HCEC 1CT (cell line): ENCODE data around the gene TEX101.
"Not testable (repeated sequence)": the region's sequence is repeated elsewhere in the genome, so short reads cannot be mapped to it uniquely, and the experiment has no call there.

Source experiments
- DNase-seq: peaks from one replicate; pipeline ENCODE4 v3.0.0-alpha.2; 2017

Gene TEX101, protein sequence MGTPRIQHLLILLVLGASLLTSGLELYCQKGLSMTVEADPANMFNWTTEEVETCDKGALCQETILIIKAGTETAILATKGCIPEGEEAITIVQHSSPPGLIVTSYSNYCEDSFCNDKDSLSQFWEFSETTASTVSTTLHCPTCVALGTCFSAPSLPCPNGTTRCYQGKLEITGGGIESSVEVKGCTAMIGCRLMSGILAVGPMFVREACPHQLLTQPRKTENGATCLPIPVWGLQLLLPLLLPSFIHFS

DNA sequence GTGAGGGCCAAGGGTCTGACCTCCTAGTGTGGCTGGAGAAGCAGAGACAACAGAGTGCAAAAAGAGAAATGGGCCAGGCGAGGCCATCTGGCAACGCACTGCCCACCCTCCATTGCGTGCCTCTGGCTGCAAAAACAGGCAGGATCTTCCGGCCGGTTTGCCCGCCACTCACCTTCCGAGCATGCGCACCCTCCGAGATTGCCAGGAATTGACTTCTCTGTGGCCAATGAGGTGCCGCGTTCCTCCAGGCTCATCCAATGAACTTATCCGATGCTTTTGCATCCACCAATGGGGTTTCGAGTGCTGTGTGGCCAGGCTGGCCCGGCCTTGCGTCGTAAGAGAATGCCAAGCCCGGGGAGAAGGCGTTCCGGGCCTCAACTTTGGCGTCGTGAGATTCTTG is at the start of gene TEX101:
Gene TEX101 (plus strand): TSS at position 337 of the 400 bp plus-strand sequence. CDS start 1,030 bp downstream, outside the sequence.
- no peak for DNase-seq

DNA sequence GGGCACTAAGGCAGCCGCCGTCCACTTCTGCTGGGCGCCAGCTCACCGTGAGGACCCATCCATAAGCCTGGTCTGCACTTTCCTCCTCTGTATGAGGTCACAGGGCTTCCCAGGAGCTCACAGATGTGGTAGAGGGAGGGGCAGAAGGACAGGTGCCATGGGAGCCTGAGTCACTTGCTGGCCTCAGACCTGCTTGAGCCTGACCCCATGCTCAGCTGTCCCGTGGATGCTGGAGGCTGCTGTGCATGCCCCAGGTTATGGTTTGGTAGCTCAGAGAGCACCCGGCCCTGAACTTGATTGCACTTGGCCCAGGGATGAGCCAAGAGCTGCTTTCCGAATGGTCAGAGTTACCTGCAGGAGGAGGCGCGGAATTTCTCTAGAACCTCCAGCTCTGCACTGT is 49.0 kb upstream of the TEX101 start:
- DNase-seq, result not testable (repeated sequence)

DNA sequence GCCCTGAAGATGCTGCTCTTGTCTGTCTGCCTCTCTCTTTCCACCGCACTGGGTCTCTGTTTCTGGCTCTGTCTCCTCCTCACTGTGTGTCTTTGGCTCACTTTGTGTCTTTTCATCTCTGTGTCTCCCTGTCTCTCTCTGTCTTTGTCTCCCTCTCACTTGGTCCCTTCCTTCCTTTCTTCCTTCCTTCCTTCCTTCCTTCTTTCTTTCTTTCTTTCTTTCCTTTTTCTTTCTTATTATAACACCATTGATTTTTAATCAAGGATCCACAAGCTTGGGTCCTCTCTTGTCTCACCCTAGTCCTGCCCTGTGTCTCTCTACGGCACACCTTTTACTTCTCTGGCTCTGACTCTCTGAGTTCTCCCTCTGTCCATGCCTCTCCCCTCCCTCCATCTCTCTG is 46.9 kb upstream of the TEX101 start:
- no peak for DNase-seq

DNA sequence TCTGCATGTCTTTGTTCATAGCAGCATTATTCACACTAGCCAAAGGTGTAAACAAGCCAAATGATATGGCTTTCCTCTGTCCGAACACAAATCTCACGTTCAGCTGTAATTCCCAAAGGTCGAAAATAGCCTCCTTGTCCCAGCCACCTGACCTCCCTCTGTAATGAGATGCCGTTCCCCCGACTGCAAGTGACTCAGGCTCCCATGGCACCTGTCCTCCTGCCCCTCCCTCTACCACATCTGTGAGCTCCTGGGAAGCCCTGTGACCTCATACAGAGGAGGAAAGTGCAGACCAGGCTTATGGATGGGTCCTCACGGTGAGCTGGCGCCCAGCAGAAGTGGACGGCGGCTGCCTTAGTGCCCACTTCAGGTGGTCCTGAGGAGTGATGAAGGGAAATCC is 45.8 kb upstream of the TEX101 start:
- not testable (repeated sequence) for DNase-seq

DNA sequence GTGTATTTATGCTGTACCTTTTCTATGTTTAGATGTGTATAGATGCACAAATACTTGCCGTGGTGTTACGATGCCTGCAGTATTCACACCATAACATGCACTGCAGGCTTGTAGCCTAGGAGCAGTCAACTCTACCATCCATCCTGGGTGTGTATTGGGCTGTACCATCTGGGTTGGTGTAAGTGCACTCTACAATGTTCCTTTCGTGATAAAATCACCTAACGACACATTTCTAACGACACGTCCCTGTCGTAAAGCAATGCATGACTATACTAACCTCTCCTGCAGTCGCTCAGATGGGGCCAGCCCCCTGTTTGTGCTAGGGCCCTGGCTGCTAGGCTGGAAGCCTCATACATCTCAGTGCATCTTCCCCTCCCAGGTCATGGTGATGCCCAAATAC is 42.8 kb upstream of the TEX101 start:
- DNase-seq, result no peak

DNA sequence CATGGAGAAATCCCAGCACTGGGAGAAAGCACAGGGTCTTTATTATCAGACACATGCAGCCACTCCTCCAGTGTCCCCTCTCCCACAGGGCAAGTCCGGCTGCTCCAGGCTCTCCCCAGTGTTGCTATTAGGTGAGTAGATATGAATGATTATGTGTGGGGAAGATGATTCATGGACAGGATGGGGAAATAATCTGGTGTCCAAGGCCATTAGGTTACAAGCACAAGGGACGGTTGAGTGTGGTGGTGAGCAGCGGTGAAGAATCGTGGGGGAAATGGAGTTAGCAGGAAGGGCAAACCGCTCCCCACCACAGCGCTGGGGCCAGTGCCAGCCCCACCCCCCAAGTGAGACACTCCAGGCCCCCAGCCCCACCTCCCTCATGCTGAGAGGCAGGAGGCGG is 42.2 kb upstream of the TEX101 start:
- peak; percentile 33 for DNase-seq

DNA sequence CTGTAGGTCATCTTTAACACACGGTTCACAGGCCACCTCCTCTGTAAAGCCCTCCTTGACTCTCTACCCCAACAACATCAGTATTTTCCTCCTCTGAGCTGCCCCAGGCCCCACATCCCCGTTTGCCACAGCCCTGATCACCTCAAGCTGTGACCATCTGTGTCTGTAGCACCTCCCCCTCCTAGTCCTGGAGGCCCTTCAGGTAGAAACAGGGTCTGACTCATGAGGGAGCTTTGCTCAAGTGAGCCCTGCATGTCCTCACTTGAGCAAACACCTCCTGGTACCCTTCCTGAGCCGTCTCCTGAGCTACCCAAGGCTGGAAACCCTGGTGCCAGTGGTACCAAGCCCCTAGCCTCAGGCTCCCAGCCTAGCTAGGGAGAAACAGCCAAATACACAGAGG is 37.1 kb upstream of the TEX101 start:
- DNase-seq, result not testable (repeated sequence)

DNA sequence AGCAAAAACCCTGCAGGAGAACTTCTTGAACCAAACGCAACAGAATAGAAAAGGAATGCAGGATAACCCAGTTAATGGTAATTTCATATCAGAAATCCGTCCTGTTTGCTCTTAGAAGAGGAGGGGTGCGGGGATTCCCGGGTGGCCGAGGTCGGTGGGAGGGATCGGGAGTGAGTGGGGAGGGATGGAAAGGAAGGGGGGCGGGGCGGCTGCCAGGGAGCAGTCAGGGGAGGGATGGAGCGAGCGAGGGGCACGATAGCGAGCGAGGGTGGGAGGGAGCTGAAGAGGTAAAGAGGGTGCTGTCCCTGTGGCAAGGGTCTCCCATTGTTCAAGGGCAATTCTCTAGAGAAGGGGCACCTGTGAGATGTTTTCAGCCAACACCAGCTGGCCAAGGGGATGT is 34.7 kb upstream of the TEX101 start:
- DNase-seq, result no peak

DNA sequence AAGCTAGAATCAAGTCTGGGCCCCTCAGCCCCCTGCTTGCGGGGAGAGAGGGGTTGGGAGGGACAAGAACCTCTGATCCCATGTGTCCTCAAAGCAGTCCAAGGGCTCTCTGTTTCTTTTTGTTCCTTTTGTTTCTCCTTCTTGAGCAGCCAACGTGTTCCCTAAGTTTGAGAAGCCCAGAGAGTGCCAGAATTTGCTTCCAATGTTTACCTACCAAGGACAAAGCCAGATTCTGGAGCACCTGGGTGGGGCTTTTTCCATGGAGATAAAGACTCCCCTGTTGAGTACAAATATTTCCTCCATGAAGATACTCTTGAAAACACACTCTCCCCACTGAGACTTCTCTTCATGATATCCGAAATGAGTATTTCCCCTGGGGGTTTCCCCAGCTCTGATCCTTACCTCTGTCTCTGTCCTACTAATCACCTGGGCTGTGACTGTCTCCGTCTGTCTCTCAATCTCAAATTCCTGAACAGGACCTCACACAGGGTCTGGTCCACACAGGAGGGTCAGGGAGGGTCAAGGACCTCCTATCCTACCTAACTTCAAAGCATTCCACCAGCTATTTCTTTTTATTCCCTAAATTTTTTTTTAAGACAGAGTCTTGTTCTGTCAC is 33.8 kb upstream of the TEX101 start:
- no peak for DNase-seq

DNA sequence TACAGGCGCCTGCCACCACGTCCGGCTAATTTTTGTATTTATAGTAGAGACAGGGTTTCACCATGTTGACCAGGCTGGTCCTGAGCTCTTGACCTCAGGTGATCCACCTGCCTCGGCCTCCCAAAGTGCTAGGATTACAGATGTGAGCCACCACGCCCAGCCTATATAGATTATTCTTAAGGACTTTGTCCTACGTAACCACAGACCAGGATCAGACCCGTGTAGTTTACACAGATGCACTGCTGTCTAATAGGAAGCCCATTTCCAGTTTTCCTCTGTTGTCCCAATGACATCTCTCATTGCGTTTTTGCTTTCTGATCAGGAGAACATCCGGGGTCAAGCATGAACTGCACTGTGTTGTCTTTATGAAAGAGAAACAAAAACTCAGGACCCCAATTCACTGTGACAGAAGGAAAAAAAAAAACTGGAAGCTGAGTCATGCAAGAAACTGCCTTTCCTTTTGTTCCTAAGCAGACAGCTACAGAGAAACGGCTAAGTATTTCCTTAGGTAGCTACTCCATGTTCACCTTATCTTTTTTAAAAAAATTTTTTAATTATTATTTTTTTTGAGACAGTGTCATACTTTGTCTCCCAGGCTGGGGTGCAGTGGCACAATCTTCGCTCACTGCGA is 32.0 kb upstream of the TEX101 start:
- not testable (repeated sequence) for DNase-seq

DNA sequence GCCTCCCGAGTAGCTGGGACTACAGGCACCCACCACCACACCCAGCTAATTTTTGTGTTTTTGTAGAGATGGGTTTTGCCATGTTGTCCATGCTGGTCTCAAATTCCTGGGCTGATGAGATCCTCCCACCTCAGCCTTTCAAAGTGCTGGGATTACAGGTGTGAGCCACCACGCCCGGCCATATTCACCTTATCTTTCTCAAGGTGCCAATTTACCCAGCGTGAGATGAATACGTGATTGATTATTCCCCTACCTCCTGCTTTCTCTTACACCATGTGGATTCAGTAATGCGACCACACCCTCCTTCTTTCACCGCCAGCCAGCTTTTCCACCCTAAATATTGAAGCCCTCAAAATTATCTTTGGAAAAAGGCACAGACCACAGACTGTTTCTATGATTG is 31.4 kb upstream of the TEX101 start:
- not testable (repeated sequence) for DNase-seq

DNA sequence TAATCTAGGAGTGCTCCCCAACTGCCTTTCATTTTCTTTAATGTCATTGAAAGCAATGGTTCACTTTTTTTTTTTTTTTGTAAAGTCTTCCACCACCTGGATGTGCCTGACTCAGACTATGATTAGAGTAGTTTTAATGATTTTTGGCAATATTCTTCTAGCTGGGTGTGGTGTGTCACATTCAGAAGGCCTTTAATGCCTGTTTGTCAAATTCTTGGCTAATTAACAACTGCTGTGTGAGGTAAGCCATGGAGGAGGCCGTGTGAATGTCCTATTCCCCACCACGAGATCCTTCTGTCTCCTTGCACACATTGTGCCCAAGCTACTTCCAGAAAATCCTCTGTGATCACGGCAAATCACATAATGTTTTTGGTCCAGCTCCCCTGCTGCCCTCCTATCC is 30.9 kb upstream of the TEX101 start:
- not testable (repeated sequence) for DNase-seq

DNA sequence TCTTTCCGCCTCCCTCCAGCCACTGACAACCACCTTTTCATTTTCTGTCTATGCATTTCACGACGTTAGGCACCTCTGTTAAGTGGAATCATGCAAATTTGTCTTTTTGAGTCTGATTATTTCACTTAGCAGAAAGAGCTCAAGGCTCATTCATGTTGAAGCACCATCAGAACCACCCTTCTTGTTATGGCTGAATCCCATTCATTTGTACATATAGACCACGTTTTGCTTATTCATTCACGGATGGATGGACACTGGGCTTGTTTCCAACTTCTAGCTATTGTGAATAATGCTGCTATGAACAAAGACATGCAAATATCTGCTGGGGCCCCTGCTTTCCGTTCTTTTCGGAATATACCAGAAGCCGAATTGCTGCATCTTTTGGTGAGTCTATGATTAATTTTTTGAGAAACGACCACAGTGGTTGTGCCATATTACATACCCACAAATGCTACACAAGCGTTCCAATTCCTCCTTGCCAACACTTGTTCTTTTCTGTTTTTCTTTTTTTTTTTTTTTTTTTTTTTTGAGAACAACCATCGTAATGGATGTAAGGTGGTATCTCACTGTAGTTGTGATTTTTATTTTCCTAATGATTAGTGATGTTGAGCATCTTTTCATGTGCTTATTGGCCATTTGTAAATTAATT is 23.7 kb upstream of the TEX101 start:
- DNase-seq, result not testable (repeated sequence)

DNA sequence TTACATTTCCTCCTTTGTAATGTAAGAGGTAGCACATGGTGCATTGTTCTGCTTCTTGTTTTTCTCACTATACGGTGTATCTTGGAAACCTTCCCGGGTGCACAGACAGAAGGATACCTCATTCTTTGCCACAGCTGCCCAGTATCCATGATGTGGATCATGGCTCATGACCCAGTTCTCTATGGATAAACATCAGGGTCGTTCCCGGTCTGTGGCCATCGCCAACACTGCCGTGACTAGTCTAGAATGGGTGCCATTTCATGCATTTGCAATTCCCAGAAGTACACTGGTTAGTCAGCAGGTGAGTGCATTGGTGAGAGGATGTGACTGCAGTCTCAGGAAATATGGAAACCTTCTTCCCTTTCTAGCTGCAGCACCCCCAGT is 23.1 kb upstream of the TEX101 start:
- DNase-seq, result not testable (repeated sequence)

DNA sequence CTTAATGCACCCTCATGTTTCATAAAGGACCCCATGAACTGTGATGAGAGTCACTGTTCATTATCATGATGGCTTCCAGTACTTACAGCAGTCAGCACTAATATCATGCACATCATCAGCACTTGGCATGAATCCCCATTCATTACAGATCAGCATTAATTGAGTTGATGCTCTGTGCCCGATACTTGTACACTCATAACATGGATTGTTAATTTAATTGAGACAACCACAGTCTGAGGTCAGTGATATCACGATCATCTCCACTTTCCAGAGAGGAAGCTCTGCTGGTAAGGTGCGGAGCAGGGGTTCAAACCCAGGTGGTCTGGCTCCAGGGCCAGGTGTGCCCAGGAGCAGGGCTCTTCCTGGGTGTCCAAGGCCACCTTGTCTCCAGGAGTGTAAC is 21.2 kb upstream of the TEX101 start:
- DNase-seq, result not testable (repeated sequence)

DNA sequence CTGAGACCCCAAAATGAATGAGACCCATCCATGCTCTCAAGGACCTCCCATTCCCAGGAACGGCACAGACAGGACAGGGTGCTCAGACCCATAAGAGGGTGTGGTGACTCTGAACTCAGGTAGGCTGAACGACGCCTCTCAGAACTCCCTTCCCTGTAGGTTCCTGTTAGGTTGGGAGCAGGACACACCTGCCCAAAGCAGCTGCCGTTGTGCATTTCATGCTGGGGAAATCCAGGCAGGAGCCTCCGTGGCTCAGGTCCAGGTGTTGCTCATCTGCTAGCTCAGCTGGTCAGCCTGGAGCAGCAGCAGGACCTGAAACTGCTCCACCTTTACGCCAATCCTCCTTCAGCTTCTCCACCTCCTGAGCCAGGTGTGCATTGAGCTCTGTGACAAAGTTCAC is 19.1 kb upstream of the TEX101 start:
- no peak for DNase-seq

DNA sequence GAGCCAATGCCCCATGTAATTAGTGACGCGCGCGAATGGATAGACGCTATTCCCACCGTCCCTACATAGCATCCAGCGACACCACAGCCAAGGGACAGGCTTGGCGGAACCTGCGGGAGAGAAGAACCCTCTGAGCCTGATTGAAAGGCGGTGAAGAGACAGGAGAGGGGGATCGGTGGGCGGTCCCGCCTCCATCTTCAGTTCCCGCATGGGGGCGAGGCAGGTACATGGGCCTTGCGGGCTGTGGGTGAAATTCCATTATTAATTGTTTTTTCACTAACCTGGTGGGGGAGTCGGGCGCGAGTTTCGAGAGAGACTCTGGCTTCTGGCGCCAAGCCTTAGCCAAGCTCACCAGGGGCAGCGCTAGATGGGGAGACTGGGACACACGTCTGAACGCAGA is 8.4 kb upstream of the TEX101 start:
- no peak for DNase-seq

DNA sequence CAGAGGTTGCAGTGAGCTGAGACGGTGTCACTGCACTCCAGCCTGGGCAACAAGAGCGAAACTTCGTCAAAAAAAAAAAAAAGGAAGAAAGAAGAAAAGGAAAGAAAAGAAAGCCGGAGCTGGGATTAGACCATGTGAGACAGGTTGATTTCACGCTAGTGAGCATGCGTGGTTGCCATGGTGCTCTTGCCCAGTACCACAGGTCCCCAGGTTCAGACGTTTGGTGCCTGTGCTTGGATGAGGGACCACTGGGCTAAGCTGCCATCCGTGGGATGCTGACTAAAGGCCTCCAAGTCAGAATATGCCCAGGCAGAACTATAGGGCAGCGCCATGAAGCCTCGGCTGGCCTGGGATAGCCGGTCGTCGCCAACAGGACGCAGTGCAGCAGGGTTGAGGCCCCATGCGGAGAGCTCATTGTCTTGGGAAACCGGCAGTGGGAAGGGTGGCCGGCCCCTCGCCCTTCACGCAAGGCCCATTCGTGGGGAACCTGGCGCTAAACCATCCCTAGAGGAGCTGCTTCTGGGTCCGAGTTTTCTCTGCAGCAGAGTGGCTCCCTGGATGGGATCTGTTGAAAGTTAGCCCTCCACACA is 7.2 kb upstream of the TEX101 start:
- no peak for DNase-seq

DNA sequence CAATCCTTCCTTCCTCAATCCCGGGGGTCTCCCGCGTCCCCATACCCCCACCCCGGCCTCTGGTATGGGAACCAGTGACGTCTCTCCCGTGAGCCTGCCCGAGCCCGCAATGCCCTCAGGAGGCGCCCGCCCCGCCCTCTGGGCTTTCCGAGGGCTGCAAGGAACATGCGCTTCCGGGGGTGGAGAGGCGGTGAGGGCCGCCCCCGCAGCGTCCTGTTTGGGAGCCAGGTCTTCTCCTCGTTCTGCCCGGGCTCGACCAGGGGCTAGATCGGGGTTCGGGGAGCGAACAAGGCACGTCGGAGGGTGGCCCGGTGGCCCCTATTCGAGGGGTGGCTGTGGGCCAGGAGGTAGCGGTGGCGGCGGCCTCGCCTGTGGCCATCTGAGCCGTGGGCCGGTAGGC is 6.6 kb upstream of the TEX101 start:
- no peak for DNase-seq

DNA sequence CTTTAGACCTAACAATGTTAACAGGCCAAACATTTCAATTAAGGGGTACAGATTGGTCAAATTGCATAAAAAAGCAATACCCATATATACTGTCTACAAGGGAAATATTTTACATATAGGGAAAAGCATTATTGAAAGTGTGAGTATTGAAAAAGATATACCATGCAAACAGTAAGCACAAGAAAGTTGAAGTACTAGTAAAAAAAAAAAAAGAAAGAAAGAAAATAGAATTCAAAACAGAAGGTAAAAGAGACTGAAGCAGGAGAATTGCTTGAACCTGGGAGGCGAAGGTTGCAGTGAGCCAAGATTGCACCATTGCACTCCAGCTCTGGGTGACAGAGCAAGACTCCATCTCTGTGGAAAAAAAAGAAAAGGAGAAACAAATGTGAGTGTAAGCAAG is 5.3 kb upstream of the TEX101 start:
- DNase-seq, result no peak

DNA sequence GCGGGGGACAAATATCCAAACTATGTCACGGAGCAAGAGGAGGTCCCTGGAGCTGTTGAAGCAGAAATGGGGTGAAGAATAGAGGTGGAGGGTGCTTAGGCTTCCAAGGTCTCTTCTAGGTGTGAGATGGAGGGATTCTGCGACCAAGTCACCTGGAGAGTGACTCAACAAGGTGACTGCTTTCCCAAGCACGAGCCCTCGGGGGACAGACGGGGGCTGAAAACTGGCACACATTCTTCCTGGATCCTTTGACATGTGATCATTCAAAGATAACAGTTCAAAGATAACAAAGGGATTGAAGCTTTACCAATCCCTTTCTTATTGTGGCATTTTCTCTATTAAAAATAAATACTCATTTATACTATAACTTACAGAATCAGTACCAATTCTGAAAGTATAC is 2.2 kb upstream of the TEX101 start:
- no peak for DNase-seq

DNA sequence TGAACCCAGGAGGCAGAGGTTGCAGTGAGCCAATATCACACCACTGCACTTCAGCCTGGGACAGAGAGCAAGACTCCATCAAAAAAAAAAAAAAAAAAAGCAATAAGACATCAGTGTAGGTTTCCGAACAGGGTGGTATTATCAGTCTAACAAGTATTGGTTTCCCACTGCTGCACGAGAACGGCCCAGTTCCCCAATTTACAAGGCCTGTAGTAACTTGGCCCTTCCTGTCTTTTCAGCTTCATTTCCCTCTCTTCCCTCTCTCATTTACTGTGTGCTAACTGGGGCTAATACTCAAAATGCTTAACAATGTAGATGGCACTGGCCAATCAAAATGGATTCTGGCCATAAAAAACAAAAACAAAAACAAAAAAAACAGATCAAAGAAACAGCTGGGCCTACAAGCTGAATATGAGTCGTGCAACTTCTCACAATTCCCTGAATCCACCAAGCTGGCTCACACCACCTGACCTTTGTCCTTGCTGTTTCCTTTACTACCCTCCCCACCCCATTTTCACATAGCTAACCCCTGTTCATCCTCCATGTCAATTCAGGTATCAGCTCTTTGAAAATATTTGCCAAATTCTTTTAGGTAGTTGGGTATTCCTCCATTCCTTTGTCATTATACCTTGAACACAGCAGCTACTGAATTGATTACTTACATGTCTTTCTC is 2.4 kb downstream of the TEX101 start:
- no peak for DNase-seq

DNA sequence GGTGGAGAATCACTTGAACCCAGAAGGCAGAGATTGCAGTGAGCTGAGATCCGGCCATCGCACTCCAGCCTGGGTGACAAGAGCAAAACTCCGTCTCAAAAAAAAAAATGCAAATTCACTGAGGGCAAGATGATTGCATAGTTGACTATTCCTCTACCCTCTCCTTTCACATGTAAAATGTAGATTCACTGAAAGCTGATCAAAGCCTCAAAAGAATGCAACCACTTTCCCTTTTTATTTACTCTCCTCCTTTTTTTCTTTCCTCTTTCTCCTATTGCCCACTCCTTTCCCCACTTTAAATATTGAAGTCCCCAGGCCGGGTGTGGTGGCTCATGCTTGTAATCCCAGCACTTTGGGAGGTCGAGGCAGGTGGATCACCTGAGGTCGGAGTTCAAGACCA is 6.3 kb downstream of the TEX101 start:
- no peak for DNase-seq
